HG03175 (cell line): ENCODE data around the gene EFTUD2.
A peak's percentile ranks its signal among the peaks of the same experiment; 100 is the strongest.
"Not testable (repeated sequence)": the region's sequence is repeated elsewhere in the genome, so short reads cannot be mapped to it uniquely, and the experiment has no call there.

Experiments
- ATAC-seq: cut with Tn5 transposase; IDR thresholded peaks from one replicate; pipeline ENCODE4 v1.9.1; 2021; ENCODE audit warnings: mild to moderate bottlenecking, moderate library complexity; ENCODE audit not compliant: unreplicated experiment

The EFTUD2 gene

GRCh38 chr17:44899074-44899782 lies at the start of gene EFTUD2:
TSS of gene EFTUD2 (minus strand) at chr17:44899445. CDS start at chr17:44894521, 4,924 bp downstream.
- ATAC-seq = peak; percentile 82

- ATAC-seq = no peak
Measured at GRCh38 chr17:44948315-44948795, 49.1 kb upstream of the EFTUD2 start.

GRCh38 chr17:44947461-44948314 lies 48.4 kb upstream of the EFTUD2 start, which contains the start of gene KIF18B:
TSS of gene KIF18B (minus strand) at chr17:44947773. CDS start at chr17:44936344, 11,429 bp downstream.
- peak; percentile 96 for ATAC-seq

- not testable (repeated sequence) for ATAC-seq
Measured at GRCh38 chr17:44945652-44946051, 46.4 kb upstream of the EFTUD2 start.

GRCh38 chr17:44942456-44942855 lies 43.2 kb upstream of the EFTUD2 start:
- ATAC-seq = no peak

DNA sequence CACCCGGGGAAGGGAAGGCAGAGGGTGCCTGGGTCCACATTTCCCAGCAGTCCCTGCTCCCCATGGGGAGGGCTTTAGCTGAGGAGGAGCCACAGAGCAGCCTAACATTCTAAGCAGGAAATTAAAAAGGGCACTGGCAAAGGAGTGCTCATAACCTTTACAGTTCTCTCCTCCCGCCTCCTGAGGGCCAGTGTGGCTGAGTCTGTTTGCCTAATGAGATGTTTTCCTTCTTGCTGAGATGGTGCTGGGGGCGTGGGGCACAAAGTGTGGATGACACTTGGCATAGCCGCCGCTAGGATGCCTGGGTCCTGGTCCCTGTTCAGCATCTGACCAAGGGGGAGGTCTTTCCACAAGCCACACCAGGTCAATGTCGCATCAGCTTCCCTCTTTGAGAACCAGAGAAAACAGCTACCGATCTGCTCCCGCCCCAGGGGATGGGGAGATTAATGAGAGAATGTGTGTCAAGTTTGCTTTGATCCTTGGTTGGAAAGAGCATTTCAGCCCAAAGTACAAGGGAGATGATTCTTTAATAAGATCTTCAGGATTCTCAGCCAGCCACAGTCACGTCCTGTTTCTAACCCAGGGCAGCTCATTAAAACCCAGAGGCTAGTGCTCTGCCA lies 42.6 kb upstream of the EFTUD2 start:
- no peak for ATAC-seq

GRCh38 chr17:44940768-44941167 lies 41.5 kb upstream of the EFTUD2 start:
- no peak for ATAC-seq

DNA sequence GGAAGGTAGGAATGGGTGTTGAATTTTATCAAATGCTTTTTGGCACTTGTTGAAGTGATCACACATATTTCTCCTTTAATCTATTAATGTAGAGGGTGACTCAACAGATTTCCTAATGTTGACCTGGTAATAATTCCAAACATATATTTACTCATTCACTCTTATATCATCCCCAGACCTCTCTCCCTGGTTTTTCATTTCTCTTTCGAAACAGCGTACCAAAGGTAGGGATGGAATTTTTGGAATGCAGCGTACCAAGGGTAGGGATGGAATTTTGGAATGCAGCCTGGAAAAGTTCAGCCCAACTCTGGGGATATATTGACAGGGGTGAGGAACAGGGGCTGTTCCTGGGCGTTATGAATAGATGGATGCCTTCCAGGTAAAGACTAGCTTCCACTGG lies 41.1 kb upstream of the EFTUD2 start:
- no peak for ATAC-seq

- no peak for ATAC-seq
Measured at GRCh38 chr17:44935116-44935515, 35.9 kb upstream of the EFTUD2 start.

DNA sequence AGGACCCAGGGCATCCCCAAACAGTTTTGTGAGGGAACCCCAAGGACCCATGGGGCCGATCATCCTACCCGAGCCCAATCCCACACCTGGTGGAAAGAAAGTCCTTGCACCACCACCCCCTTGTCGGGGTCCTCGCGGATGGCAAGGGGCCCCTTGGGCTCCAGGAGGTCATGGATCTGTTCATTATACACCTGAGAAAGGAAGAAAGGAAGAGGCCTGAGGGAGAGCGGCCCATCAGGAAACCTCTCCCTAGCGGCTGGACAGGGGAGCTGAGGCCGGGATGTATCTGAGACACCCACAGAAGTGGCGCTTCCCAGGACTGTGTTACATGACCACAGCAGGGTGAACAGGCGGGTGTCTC lies 35.5 kb upstream of the EFTUD2 start:
- ATAC-seq = no peak

- ATAC-seq = no peak
Measured at GRCh38 chr17:44933824-44934744, 34.8 kb upstream of the EFTUD2 start.

DNA sequence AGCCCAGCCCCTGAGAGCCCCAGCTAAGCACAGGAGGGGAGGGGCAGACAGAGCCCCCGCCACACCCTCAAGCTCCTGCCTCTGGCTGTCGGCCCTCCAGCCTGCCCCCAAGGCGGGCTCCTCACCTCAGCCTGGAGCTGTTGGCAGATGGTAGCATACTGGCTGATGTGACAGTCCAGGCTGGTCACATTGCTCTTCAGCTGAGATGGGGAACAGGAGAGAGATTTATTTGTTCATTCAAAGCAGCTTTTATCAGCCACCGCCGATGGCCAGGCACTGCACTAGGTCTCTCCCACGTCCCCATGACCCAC lies 33.5 kb upstream of the EFTUD2 start:
- ATAC-seq = no peak

DNA sequence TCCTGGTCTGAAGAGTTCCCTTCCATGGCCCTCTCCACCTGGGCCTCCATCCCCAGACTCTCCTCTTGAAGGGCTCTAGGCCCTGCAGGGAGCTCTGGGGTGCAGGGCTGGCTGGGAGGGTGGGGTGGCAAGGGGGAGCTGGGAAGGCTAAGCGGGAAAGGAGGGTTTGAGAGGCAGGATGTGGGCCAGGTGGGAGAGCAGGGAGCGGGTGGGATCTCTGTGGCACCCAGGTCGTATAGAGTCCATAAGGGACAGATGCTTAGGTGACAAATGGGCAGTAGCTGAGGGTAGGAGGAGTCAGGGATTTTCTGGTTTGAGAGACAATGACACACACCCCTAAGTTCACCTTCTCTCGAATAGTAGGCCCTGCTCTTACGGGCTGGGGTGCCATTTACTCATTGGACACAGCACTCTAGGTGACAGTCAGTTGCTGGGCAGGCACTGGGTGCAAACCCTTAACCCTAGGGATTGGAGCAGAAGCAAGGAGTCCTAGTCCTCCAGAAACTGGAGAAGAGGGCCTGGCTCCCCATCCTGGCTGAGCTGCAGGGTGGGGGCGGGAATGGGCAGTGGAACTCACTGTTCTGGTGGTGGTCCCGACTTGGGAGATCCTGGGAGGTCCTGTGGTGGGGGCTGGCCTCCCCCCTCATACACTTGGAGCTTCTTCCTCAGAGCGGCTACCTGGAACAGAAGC lies 33.0 kb upstream of the EFTUD2 start:
- no peak for ATAC-seq

GRCh38 chr17:44931376-44931775 lies 32.1 kb upstream of the EFTUD2 start:
- no peak for ATAC-seq

GRCh38 chr17:44930667-44931066 lies 31.4 kb upstream of the EFTUD2 start:
- ATAC-seq = no peak

DNA sequence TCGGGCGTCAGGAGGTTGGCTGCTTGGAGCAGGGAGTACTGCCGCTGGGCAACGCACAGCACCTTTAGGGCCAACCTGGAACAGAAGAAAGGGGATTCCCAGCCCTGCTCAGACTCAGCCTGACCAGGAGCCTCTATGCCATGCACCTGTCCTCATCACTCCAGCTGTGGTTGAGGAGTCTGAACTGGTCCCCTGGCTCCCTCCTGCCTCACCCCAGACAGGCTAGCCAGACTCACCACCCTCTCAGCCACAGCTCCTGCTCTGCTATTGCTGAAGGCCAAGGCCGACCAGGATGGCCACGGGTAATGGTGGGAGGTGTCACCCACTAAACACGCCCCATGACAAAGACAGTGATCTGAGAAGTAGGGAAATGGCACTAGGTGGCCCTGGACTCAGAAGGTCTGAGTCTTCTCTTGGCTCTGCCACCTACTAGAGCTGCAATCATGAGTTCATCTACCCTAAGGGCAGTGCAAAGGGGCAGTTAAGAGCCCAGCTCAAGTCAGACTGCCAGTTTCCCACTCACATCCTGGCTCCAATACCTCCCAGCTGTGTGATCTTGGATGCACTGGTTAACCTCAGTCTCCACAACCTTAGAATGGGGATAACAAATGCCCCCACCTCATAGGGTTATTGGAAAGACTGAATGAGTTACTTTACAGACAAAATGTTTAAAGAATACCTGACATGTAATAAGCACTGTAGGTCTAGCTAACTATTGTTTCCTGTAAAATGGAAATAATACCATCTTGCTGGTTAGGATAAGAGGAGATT lies 29.9 kb upstream of the EFTUD2 start:
- no peak for ATAC-seq

- ATAC-seq = no peak
Measured at GRCh38 chr17:44928136-44928535, 28.9 kb upstream of the EFTUD2 start.

- ATAC-seq = no peak
Measured at GRCh38 chr17:44927696-44928095, 28.5 kb upstream of the EFTUD2 start.

DNA sequence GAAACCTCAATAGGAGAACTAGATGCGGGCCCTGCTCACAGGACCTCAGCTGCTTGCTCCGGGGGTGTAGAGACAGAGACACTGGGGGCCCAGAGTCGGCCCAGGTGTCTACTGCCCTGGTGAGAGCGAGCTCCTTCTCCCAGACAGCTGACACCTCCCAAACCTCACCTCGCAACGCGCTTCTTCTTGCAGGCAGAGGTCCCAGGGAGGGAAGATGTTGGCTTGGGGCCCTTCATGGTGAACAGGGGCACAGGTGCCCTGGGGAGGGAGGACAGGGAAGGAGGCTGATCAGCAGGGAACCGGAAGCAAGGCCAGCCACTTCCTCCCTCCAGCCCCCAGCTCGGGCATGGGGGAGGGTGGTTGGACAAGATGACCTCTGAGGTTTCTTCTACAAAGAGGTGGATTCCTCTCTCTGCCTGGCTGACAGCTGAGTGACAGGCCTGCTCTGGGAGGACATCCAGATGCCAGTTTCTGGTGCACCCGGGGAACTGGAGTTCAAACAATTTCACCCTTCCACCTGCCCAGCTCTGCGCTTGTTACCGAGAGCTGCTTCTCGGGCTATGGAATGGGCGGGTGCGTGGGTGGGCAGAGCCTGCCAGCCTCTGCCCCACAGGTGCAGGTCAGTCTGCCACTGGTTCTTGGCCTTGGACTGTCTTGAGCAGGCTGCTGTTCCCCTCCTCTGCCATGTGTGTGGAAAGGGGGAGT lies 27.7 kb upstream of the EFTUD2 start:
- no peak for ATAC-seq
